GM11168 (cell line): ENCODE data around the gene TP53AIP1.

ENCODE experiments used
- in situ Hi-C: fragments of 300-500 bp; cut with MboI; formaldehyde crosslinking; loops from one replicate; pipeline ENCODE4 v1.12.0; 2022; ENCODE audit warnings: low sequenced_read_pairs; ENCODE audit not compliant: unreplicated experiment

TP53AIP1 gene

DNA sequence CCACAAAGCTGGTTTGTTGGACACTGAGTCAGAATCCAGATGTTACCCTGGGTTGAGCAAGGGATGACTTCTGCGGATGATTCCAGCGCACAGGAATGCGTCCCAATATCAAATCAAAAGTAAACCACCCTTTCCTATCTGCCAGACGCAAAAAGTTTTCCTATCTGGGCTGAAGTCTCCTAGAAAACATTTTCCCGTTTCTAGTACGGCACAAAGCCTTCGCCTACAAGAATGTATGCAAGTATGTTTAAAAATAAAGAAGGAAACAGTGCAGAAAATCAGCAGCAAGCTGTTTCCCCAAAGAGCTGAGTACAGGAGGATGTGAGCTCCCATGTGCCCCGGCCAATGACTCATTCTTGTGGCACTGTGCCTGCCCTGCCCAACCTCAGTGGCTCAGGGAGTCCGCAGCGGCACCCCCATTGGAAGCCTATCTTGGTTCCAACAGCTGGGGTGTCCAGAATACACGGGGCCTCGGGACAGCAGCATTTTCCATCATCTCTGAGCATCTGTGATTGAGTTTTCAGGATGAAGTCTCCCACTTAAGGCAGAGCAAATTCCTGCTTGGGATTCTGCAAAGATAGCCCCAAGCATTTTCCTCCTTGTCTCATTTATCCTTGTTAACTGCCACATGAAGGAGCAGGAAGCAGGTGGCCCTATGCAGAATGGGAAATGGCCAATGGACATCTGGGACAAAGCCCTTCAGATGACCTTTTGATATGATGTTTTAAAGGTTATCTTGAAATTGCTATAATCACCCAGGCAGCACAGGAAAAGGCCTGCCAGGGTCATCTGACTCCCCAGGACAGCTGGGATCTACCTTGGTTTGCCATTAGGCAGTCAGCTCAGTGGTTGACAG lies 34.1 kb downstream of the TP53AIP1 start:
- in situ Hi-C loops = no loop called here

GRCh38 chr11:128907585-128907984 lies 35.1 kb downstream of the TP53AIP1 start:
- in situ Hi-C loops = no loop called here

DNA sequence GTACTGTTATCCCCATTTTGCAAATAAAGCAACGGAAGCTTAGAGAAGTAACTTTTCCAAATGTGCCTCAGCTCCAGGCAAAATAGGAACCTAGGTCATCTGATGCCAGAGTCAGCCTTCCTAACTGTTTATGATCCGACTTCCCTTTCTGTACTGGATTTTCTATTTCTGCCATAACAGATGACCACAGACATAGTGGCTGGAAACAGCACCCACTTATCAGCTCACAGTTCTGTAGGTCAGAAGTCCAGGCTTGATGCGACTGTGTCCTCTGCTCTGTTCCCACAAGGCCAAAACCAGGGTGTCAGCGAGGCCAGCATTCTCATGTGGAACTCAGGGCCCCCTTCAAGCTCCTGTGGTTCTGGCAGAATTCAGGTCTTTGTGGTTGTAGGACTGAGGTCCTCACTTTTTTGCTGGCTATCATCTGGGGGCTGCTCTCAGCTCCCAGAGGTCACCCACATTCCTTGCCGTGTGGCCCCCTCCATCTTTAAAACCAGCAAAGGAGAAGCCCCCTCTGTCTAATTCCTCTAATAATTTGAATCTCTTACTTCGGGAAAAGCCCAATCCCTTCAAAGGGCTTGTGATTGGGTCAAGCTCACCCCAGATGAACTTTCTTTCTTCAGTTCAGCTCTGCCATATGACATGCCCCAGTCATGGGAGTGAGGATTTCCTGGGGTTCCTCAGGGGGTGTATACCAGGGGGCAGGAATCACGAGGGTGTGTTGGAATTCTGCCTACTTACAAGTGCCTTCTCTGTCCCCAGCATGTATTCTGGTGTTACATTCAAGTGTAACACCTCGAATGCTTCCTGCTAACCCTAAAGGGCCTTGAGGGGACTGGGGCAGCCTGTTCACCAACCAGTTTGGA lies 36.3 kb downstream of the TP53AIP1 start:
- in situ Hi-C loops = no loop called here

DNA sequence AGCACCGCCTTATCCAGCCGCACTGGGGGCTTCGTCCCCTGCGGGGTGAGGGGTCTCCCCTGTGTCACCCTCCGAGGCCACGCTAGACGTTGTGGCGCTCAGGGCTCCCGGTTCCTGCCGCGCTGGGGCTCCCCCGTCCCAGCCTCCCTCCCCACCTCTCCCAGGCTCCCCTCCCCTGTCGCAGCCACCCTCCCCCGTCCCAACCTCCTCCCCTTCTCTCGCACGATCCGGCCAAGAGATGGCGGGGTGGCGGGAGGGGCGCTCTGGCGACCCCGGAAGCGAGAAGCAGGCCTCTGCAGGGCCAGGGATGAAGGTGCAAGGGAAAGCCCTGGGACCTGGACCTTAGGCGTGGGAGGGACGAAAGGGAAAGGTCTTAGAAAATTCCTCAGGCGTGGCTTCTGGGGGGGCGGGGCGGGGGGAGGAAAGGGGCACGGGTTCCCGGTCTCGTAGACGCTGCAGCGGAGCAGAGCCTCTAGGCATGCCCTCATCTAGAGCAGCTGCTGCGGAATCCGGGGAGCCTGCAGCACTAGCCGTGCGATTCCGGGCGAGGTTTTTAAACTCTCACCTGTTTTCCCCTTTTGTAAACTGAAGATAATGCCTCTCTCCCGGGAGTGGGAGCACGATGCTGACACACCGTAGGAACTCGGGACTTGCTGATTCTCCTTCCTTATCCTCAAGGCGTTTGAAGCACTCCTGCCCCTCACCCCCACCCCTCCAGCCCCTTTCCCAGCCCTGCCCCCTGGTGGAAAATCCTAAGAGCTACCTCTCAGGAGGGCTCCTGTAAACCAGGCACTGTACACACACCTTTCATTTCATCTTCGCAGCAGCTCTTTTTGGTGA lies 37.1 kb downstream of the TP53AIP1 start:
- in situ Hi-C loops = no loop called here

DNA sequence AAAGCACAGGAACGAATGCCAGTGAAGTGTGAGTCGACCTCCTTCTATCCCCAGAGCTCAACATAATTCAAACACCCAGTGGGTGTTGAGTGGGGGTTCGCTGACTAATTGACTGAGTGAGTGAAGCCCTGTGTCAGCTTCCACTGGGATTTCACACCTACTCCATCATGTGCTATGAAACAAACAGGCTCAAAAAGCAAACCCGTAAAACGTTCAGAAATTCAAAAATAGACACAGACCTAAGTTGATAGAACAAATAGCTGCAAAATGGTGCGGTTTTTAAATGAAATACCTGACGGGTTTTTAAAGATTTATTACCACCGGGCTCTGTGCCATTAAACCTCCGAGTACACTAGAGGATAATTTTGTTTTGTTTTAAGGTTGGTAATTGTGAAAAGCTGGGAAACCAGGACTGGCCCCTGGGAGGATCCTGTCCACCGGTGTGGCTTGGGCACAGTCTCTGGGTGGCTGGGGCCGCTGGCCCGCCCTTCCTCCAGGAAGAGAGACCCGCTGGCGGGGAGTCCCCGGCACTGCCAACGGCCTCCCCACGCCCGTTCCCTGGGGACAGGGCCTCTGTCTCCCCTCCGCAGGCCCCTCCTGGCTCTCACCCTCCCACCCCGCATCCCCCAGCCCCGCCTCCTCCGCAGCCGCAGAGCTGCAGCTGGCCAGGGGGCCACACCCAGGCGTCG lies 37.9 kb downstream of the TP53AIP1 start:
- in situ Hi-C loops = no loop called here

- in situ Hi-C loops = no loop called here
Observed at GRCh38 chr11:128904303-128904655, 38.4 kb downstream of the TP53AIP1 start.

GRCh38 chr11:128903248-128904061 lies 39.2 kb downstream of the TP53AIP1 start:
- in situ Hi-C loops = no loop called here

DNA sequence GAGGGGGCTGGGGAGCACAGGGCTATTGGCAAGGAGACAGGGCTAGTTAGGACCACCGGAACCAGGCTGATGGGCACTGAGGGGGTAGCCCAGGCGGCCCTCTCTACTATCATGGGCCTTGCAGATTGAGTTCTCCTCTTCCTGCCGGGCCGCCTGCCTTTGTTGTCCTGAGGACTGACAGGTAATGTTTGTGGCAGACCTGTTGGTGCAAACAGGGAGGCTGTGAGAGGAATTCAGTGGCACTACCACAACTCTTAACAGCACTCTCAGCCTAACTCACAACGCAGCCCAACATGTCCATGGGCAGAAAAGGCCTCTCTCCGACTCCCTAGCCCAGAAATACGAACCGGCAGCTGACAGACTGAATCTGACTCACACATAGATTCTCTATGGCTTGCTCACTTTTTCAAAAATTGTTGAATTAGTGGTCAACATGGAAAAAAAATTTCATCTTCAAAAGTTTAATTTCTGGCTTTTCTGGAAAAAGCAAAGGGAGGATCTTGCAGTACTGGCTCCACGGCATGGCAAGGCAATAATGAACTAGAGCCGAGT lies 40.1 kb downstream of the TP53AIP1 start:
- in situ Hi-C loops = no loop called here

DNA sequence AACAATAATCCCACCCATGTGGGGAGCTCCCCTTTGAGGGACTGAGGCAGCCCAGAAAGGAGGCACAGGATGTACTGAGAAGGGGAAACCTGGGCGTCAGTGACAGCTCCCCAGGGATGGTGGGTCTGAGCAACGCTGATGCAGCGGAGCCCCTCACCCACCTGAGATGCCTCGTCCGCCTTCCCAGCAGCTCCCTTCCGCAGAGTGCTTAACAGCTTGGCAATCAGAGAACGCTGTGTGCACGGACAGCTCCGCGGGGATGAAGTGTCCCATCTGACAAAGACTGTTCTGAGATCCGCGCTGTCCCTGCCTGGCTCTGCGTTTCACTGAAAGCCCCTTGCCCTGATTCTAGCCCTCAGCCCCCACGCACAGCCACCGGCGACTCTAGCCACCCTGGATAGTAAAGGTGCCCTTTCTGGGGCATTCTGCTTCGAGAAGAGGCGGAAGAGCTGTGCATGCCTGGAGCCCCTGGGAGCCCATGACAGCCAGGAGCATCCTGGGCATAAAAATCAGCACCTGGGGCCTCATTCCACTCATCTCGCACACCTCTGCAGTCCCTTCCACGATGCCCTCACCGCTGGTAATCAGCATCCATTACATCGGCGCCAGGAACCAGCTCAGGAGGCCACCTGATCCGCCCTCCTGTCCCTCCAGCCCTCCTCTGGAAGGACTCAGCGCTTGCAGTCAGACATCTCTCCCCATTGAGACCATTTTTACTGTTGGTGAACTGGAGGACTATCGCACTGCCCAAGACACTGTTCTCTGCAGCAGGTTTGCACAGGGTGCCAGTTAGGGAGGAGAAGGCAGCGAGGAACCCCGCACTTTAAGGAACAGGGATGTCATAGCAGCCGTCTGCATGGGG lies 40.8 kb downstream of the TP53AIP1 start:
- in situ Hi-C loops = no loop called here

GRCh38 chr11:128900468-128900867 lies 42.2 kb downstream of the TP53AIP1 start:
- in situ Hi-C loops = no loop called here

DNA sequence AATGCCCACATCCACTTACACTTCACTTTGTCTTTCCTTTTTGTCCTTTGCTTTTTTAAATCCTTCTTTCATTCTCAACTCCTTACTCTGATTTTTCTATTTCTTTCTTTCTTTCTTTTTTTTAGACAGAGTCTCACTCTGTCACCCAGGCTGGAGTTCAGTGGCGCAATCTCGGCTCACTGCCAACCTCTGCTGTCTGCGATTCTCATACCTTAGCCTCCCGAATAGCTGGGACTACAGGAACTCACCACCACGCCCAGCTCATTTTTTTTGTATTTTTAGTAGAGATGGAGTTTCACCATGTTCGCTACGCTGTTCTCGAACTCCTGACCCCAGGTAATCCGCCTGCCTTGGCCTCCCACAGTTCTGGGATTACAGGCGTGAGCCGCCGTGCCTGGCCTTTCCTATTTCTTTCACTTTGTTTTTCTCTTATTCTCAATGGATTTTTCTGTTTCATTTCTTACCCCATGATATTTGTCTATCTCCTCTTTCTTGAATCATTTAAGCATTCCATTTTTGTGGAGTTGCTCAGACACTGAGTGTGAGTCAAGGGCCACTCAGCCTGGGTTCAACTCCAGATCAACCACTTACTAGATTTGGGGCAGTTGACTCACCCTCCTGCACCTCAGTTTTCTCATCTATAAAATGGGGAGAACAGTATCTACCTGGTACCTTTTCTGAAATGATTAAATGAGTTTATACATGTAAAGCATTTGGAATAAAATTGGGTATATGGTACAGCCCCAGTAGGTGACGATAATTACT lies 43.9 kb downstream of the TP53AIP1 start:
- in situ Hi-C loops = no loop called here

GRCh38 chr11:128897826-128898225 lies 44.8 kb downstream of the TP53AIP1 start:
- in situ Hi-C loops = no loop called here

GRCh38 chr11:128896356-128896755 lies 46.3 kb downstream of the TP53AIP1 start:
- in situ Hi-C loops = no loop called here

GRCh38 chr11:128895526-128895925 lies 47.1 kb downstream of the TP53AIP1 start:
- in situ Hi-C loops = no loop called here

- in situ Hi-C loops = no loop called here
Observed at GRCh38 chr11:128894685-128895084, 48.0 kb downstream of the TP53AIP1 start.

DNA sequence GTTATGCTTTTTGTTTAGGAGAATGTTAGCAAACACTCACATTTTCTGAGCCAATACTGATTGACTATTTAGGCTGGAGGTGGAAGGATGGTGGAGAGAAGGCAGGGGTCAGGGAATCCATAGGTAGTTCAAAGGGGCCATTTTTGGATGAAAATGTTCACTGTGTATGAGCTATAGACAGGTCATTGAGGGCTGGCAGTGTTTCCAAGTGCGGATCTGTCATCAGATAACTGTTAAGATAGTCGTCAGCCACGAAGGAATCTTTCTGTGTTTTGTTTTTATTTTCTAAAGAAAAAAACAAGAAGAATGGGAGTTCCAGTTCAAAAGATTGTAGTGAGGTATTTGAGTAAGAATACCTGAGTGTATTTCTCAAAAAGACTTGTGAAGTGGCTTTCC lies 48.4 kb downstream of the TP53AIP1 start:
- in situ Hi-C loops = no loop called here

DNA sequence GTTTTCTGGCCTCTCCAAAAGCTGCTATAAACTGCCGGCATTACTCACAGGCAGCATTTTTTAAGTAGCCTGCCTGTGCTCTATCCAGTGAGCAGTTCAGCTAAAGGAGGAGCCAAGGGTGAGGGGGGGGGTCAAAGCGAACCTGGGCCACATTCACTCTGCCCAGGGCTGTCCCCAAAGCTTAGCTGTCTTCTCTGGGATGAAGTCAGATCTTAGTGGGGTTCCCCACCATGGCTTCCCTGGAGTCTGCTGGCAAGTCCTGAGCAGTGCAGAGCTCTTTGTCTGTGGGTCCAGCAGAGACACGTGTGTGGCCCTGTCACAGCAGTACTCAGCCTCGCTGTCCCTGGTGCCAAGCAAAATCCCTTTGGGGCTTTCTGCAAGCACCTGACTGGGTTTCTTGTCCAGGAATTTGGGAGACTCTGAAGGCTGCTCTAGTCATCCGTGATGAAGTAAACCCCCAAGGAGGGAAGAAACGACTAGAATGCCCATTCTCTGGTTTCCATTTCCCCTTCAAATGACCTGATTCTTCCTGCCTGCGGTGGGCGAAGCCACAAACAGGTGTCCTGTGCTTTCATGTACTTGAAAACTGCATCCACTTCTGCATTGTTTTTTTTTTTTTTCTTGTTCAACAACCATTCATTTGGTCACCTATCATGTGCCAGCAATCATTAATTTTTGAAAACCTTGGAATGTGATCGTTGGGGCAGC lies 48.9 kb downstream of the TP53AIP1 start:
- in situ Hi-C loops = no loop called here
